GM23338 (cell line): ENCODE measurements around the gene CPA1. TPM values are rescaled to one million over a fixed set of nuclear protein-coding genes. Genes with fewer than 3 reads are reported as not detected.

ENCODE experiments used
- ATAC-seq: fragments of 200-7000 bp; cut with Tn5 transposase; 3 replicates; pipeline ENCODE4 v1.9.1; 2020
- DNase-seq: peaks from one replicate; pipeline ENCODE4 v3.0.0-alpha.2; 2015; ENCODE audit warnings: low spot score
- H2AFZ ChIP-seq: fragments of 200-600 bp; sonication (generic); 2 replicates; pipeline ENCODE4 v1.8.0; 2016; ENCODE audit warnings: antibody characterized with exemption, mild to moderate bottlenecking, moderate library complexity
- H3F3A ChIP-seq: fragments of 200-600 bp; sonication (generic); replicated peaks from 2 replicates; pipeline ENCODE4 v1.8.0; 2017; ENCODE audit warnings: antibody characterized with exemption, mixed run types, low read depth
- H3K27ac ChIP-seq: fragments of 200-600 bp; sonication (generic); 2 replicates; pipeline ENCODE4 v1.6.1; 2016; ENCODE audit warnings: low read depth
- H3K27me3 ChIP-seq: fragments of 200-600 bp; sonication (generic); 2 replicates; pipeline ENCODE4 v1.8.0; 2016; ENCODE audit warnings: mild to moderate bottlenecking, mixed run types, moderate library complexity; ENCODE audit not compliant: insufficient read depth
- H3K36me3 ChIP-seq: fragments of 200-600 bp; sonication (generic); 2 replicates; pipeline ENCODE4 v1.8.0; 2016; ENCODE audit warnings: mild to moderate bottlenecking; ENCODE audit not compliant: insufficient read depth
- H3K4me1 ChIP-seq: fragments of 200-600 bp; sonication (generic); 2 replicates; pipeline ENCODE4 v1.8.0; 2016; ENCODE audit warnings: mild to moderate bottlenecking, moderate library complexity; ENCODE audit not compliant: insufficient read depth
- H3K4me2 ChIP-seq: fragments of 200-600 bp; sonication (generic); 2 replicates; pipeline ENCODE4 v1.7.1; 2017; ENCODE audit warnings: mixed run types
- H3K4me3 ChIP-seq: fragments of 200-600 bp; sonication (generic); 2 replicates; pipeline ENCODE4 v1.6.1; 2016; ENCODE audit warnings: mixed run types
- H3K79me2 ChIP-seq: fragments of 200-600 bp; sonication (generic); replicated peaks from 2 replicates; pipeline ENCODE4 v1.8.0; 2017; ENCODE audit warnings: mild to moderate bottlenecking; ENCODE audit not compliant: insufficient read depth
- H3K9me2 ChIP-seq: fragments of 200-600 bp; sonication (generic); 2 replicates; pipeline ENCODE4 v1.8.0; 2017; ENCODE audit not compliant: insufficient read depth
- H4K20me1 ChIP-seq: fragments of 200-600 bp; sonication (generic); replicated peaks from 2 replicates; pipeline ENCODE4 v1.8.0; 2017; ENCODE audit warnings: mild to moderate bottlenecking; ENCODE audit not compliant: insufficient read depth
- H3K27ac Mint-ChIP-seq: 2 replicates; pipeline ENCODE4 v1.8.0; 2020; ENCODE audit warnings: inconsistent platforms, mild to moderate bottlenecking, moderate library complexity, mixed read lengths
- H3K27me3 Mint-ChIP-seq: 3 replicates; pipeline ENCODE4 v1.8.0; 2022; ENCODE audit warnings: low read depth, mild to moderate bottlenecking, moderate library complexity, mixed read lengths, inconsistent platforms; ENCODE audit not compliant: insufficient read depth, poor library complexity
- H3K36me3 Mint-ChIP-seq: 3 replicates; pipeline ENCODE4 v1.8.0; 2021; ENCODE audit warnings: low read depth, mild to moderate bottlenecking, inconsistent platforms, moderate library complexity, mixed read lengths
- H3K4me1 Mint-ChIP-seq: 3 replicates; pipeline ENCODE4 v1.8.0; 2020; ENCODE audit warnings: mild to moderate bottlenecking, inconsistent platforms, mixed read lengths
- H3K4me3 Mint-ChIP-seq: 3 replicates; pipeline ENCODE4 v1.8.0; 2021; ENCODE audit warnings: moderate library complexity, mild to moderate bottlenecking, inconsistent platforms, mixed read lengths
- H3K9me3 Mint-ChIP-seq: 3 replicates; pipeline ENCODE4 v1.8.0; 2020; ENCODE audit warnings: moderate library complexity, mild to moderate bottlenecking, inconsistent platforms, mixed read lengths
- CREB1 ChIP-seq: fragments of 250-450 bp; sonication (Bioruptor Pico); IDR thresholded peaks from 2 replicates; pipeline ENCODE4 v1.5.0; 2020; ENCODE audit warnings: low read depth, mild to moderate bottlenecking, moderate library complexity
- EZH2 ChIP-seq: fragments of 200-600 bp; sonication (generic); IDR thresholded peaks from one replicate; pipeline ENCODE4 v1.8.0; 2017; ENCODE audit warnings: antibody characterized with exemption, mild to moderate bottlenecking, low read depth; ENCODE audit not compliant: unreplicated experiment
- JUNB ChIP-seq: IDR thresholded peaks from one replicate; pipeline ENCODE4 v1.6.1; 2016; ENCODE audit warnings: antibody characterized with exemption; ENCODE audit not compliant: unreplicated experiment
- NANOG ChIP-seq: IDR thresholded peaks from 2 replicates; pipeline ENCODE4 v1.6.1; 2016; ENCODE audit warnings: antibody characterized with exemption, borderline replicate concordance
- POLR2AphosphoS5 ChIP-seq: IDR thresholded peaks from 2 replicates; pipeline ENCODE4 v1.6.1; 2016; ENCODE audit warnings: antibody characterized with exemption, low read depth
- STAT1 ChIP-seq: IDR thresholded peaks from one replicate; pipeline ENCODE4 v1.6.1; 2016; ENCODE audit warnings: antibody characterized with exemption; ENCODE audit not compliant: unreplicated experiment
- ZNF114 ChIP-seq: fragments of 250-450 bp; sonication (Bioruptor Pico); IDR thresholded peaks from 2 replicates; pipeline ENCODE4 v1.5.0; 2020; ENCODE audit warnings: mild to moderate bottlenecking, moderate library complexity
- ZNF462 ChIP-seq: fragments of 250-450 bp; sonication (Bioruptor Pico); IDR thresholded peaks from 2 replicates; pipeline ENCODE4 v1.5.0; 2020; ENCODE audit warnings: mild to moderate bottlenecking, moderate library complexity
- polyA plus RNA-seq: library from polyadenylated mRNA; unstranded; fragments of >200 nt; fragmentation: Nextera tagmentation; extraction: Ambion mirVana; gene quantifications from 2 replicates; pipeline ENCODE4 v1.2.1, GENCODE V29; 2016
- total RNA-seq: library from RNA; depleted of rRNA; stranded (reverse); fragments of >200 nt; shearing (Covaris generic); gene quantifications from 2 replicates; pipeline ENCODE4 v1.2.3, GENCODE V29; 2014
- TF ChIP-seq, protein P1 (sequence below), 2 experiments: fragments of 200-600 bp in 1 of 2; sonication (generic) in 1 of 2; conservative IDR thresholded peaks; 2 replicates each; pipeline versions ENCODE4 v1.5.1 to v1.6.1; 2016 to 2017; ENCODE audit warnings: antibody characterized with exemption in 2 of 2, low read depth in 2 of 2, mild to moderate bottlenecking in 2 of 2, moderate library complexity in 1 of 2

CPA1 gene
- total and polyA plus RNA-seq, 2 experiments from 2014 or later: not detected

DNA sequence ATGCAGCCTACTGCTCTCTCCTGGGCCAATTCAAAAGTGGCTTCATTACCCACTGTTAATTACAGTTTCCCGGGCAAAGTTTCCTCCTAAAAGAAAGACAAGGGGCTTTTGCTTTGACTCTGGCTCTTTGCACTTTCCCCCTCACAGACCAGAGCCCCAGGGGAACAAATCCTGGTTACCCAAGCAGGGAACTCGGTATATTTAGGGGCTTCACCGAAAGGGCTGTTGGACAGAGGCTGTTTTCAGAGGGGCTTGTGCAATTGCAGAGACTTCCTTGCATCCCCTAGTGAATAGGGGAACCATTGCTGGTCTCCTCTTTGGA lies 7.0 kb downstream of the CPA1 start:
- H3K36me3 ChIP-seq: no peaks in the 10 kb centered on the region
- Mint-ChIP-seq H3K27ac (no peak overlapping the region), H3K4me1 (no peaks in the 10 kb centered on the region), H3K9me3 (peaks cover 4% of the 10 kb centered on the region; the same call in 2 of the 3 replicates), H3K36me3 (peaks cover 3% of the 10 kb centered on the region; the same call in 2 of the 3 replicates), H3K4me3 (no peak overlapping the region), H3K27me3 (peaks cover 3% of the 10 kb centered on the region)
- H3K9me2 ChIP-seq: peaks cover 6% of the 10 kb centered on the region; the same call in 1 of the 2 replicates
- H4K20me1 ChIP-seq: no peaks in the 10 kb centered on the region
- no peaks in the 10 kb centered on the region for H3K4me1 ChIP-seq
- no peak for TF ChIP-seq STAT1
- TF ChIP-seq JUNB: no peak
- no peak for TF ChIP-seq EZH2
- TF ChIP-seq, protein P1, sequence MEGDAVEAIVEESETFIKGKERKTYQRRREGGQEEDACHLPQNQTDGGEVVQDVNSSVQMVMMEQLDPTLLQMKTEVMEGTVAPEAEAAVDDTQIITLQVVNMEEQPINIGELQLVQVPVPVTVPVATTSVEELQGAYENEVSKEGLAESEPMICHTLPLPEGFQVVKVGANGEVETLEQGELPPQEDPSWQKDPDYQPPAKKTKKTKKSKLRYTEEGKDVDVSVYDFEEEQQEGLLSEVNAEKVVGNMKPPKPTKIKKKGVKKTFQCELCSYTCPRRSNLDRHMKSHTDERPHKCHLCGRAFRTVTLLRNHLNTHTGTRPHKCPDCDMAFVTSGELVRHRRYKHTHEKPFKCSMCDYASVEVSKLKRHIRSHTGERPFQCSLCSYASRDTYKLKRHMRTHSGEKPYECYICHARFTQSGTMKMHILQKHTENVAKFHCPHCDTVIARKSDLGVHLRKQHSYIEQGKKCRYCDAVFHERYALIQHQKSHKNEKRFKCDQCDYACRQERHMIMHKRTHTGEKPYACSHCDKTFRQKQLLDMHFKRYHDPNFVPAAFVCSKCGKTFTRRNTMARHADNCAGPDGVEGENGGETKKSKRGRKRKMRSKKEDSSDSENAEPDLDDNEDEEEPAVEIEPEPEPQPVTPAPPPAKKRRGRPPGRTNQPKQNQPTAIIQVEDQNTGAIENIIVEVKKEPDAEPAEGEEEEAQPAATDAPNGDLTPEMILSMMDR (conservative IDR thresholded peaks at IDR 0.05; ENCODE audit: low read depth in 2 of 2): no peak
- TF ChIP-seq NANOG: no peak
- no peak for TF ChIP-seq CREB1 (CRISPR knock-in tag)
- TF ChIP-seq POLR2AphosphoS5: no peak
- no peak for TF ChIP-seq ZNF114 (CRISPR knock-in tag)
- H3K79me2 ChIP-seq: no peaks in the 10 kb centered on the region
- ATAC-seq: no peak
- no peak for DNase-seq
- no peaks in the 10 kb centered on the region for H3K27me3 ChIP-seq
- no peak overlapping the region for H3K4me2 ChIP-seq
- no peak overlapping the region for H2AFZ ChIP-seq
- H3K27ac ChIP-seq: no peak overlapping the region
- H3F3A ChIP-seq: no peaks in the 10 kb centered on the region
- no peak overlapping the region for H3K4me3 ChIP-seq

DNA sequence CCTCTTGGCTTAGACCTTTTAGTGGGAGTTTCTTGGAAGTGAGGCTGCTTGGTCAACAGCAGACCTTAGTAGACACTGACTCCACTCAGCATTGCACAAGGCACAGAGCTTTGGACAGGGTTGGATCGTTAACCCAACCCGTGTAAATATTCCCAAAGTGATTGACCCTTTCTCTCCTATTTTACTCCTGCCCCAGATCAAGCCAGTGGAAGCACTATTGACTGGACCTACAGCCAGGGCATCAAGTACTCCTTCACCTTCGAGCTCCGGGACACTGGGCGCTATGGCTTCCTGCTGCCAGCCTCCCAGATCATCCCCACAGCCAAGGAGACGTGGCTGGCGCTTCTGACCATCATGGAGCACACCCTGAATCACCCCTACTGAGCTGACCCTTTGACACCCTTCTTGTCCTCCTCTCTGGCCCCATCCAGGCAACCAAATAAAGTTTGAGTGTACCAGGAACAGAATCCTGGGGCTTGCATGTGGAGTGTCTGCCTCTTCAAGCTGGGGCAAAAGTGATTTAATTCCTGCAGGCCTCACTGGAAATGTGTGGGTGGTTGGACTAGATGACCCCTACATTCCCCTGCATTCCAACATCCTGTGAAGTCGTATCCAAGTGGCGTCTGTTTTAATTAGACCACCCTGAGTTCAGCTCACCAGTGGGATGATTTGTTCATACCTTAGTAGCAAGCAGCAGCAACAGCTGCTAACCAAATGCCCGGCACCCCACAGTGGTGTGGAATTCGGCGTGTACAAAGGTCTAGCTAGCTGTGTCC lies 7.5 kb downstream of the CPA1 start:
- no peaks in the 10 kb centered on the region for H3F3A ChIP-seq
- no peak overlapping the region for H3K27ac ChIP-seq
- H3K9me3 Mint-ChIP-seq: peaks cover 4% of the 10 kb centered on the region; the same call in 2 of the 3 replicates
- H2AFZ ChIP-seq: no peak overlapping the region
- no peaks in the 10 kb centered on the region for H3K4me1 ChIP-seq
- H4K20me1 ChIP-seq: no peaks in the 10 kb centered on the region
- peak overlapping the region; percentile 3; the same call in 1 of the 2 replicates for H3K27ac Mint-ChIP-seq
- H3K4me3 ChIP-seq: no peak overlapping the region
- H3K36me3 Mint-ChIP-seq: peaks cover 3% of the 10 kb centered on the region; the same call in 2 of the 3 replicates
- H3K4me3 Mint-ChIP-seq: no peak overlapping the region
- H3K4me2 ChIP-seq: no peak overlapping the region
- ATAC-seq (no peak), DNase-seq (no peak)
- peaks cover 6% of the 10 kb centered on the region; the same call in 1 of the 2 replicates for H3K9me2 ChIP-seq
- no peaks in the 10 kb centered on the region for H3K4me1 Mint-ChIP-seq
- H3K27me3 Mint-ChIP-seq: peaks cover 3% of the 10 kb centered on the region
- H3K36me3 ChIP-seq: no peaks in the 10 kb centered on the region
- H3K27me3 ChIP-seq: no peaks in the 10 kb centered on the region
- H3K79me2 ChIP-seq: no peaks in the 10 kb centered on the region
- TF ChIP-seq NANOG (no peak), JUNB (no peak), ZNF462 (no peak), ZNF114 (CRISPR knock-in tag) (no peak)
